HG03064 (cell line): ENCODE data around the gene SARS1.
A peak's percentile ranks its signal among the peaks of the same experiment; 100 is the strongest.

Experiments used
- ATAC-seq: cut with Tn5 transposase; IDR thresholded peaks from one replicate; pipeline ENCODE4 v1.9.1; 2021; ENCODE audit warnings: low read depth; ENCODE audit not compliant: unreplicated experiment

SARS1 gene

DNA sequence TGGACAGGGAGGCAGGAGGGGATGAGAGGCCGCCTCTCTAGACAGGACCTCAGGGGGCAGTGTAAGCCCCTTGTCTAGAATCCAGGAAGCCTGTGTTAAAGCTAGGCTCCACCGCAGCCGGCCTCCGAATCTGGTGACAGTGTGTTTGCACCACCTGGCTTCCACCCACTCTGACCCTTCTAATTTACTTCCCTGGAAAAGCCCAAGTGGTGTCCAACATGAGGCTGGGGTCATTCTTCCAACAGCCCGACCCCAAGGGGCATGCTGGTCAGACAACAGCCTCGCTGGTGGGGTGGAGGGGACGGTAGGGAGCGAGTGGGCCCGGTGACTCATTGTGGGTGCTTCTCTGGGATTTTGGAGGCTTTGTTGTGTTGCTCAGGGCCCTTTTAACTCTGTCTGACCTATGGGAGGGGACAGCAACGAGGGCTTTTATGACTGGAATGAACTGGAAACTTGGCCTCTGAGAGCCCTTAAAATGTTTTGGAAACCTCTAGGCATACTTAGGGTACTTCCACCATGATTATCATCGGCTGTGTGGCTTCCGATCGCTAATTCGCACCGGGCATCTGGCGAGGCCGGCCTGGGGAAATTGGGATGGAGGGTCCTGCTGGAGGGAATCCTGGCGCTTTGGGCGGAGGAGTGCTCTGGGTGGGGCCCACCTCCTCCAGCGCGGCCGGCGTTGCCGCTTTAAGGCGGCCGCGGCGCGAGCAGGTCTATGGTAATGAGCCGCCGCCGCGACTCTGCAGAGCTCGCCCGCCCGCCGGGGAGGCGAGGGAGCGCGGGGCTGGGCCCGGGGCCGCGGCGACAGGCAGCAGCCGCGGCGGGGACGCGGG, 35.3 kb downstream of the SARS1 start, which contains the start of gene CELSR2:
TSS of gene CELSR2 (plus strand) at position 743 of the 833 bp plus-strand sequence. CDS start 541 bp downstream, outside the sequence.
- ATAC-seq = peak; percentile 77

DNA sequence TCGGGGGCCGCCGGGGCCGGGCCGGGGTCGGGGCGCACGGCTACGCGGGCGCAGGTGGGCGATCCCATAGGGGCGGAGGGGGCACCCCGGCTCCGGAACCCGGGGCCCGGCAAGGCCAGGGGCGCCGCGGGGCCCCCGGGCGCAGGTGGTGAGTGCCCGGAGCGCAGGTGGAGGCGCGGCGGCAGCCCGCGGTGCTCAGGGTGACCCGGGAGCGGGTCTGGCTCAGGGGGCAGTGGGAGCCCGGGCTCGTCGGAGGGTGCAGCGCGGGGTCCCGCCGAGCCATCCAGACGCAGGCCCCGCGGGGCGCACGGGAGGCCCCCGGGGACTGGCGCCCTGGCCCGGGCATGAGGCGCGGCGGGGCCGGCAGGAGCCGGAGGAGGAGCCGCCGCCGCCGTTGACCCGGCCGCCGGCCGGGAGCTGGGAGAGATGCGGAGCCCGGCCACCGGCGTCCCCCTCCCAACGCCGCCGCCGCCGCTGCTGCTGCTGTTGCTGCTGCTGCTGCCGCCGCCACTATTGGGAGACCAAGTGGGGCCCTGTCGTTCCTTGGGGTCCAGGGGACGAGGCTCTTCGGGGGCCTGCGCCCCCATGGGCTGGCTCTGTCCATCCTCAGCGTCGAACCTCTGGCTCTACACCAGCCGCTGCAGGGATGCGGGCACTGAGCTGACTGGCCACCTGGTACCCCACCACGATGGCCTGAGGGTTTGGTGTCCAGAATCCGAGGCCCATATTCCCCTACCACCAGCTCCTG, 36.1 kb downstream of the SARS1 start:
- peak; percentile 32 for ATAC-seq

- no peak for ATAC-seq
These were observed 36.9 kb downstream of the SARS1 start for GRCh38 chr1:109250454-109251276.

GRCh38 chr1:109251277-109252166, 37.8 kb downstream of the SARS1 start:
- no peak for ATAC-seq

DNA sequence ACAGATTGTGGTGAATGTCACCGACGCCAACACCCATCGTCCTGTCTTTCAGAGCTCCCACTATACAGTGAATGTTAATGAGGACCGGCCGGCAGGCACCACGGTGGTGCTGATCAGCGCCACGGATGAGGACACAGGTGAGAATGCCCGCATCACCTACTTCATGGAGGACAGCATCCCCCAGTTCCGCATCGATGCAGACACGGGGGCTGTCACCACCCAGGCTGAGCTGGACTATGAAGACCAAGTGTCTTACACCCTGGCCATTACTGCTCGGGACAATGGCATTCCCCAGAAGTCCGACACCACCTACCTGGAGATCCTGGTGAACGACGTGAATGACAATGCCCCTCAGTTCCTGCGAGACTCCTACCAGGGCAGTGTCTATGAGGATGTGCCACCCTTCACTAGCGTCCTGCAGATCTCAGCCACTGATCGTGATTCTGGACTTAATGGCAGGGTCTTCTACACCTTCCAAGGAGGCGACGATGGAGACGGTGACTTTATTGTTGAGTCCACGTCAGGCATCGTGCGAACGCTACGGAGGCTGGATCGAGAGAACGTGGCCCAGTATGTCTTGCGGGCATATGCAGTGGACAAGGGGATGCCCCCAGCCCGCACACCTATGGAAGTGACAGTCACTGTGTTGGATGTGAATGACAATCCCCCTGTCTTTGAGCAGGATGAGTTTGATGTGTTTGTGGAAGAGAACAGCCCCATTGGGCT, 38.6 kb downstream of the SARS1 start:
- ATAC-seq = no peak

DNA sequence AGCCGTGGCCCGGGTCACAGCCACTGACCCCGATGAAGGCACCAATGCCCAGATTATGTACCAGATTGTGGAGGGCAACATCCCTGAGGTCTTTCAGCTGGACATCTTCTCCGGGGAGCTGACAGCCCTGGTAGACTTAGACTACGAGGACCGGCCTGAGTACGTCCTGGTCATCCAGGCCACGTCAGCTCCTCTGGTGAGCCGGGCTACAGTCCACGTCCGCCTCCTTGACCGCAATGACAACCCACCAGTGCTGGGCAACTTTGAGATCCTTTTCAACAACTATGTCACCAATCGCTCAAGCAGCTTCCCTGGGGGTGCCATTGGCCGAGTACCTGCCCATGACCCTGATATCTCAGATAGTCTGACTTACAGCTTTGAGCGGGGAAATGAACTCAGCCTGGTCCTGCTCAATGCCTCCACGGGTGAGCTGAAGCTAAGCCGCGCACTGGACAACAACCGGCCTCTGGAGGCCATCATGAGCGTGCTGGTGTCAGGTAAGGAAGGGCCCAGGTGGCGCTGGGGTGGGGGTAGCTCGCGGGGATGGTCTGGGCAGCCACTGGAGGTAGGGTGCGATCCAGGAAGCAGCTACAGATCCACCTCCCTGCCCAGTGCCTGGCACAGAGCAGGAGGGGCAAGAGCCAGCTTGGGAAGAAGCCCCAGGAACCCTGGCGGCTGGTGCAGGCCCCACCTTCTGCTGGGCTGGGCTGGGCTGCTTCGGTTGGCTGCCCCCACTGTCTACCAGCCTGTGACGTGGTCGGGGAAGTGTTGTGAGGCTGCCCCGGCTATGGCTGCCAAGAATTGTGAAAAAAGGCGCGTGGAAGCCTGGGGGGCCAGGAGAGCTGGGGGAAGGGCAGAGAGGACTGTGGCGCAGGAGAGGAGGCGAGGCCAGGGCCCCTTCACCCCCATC, 39.4 kb downstream of the SARS1 start:
- ATAC-seq = no peak

GRCh38 chr1:109253803-109254620, 40.3 kb downstream of the SARS1 start:
- ATAC-seq = no peak

DNA sequence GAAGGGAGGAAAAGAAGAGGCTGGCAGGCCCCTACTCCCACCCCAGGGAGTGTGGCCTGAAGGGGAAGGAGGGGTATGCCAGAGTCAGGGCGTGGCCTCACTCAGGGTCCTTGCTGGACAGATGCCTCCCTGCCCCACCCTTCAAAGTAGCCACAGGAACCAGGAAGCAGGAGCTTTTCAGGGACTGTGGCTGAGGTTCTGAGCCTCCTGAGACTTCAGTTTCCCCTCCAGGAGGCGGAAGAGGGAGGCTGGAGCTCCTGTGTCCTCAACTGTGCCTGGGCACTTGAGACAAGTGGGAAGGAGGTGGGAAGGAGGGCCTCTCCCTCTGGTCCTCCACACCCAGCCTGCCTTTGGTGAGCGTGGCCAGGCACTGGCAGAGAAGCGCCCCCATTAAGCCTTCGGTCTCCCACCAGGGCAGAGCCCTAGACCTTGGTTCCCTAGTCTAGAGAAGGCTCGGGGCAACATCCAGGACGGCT, 40.9 kb downstream of the SARS1 start:
- ATAC-seq = no peak

DNA sequence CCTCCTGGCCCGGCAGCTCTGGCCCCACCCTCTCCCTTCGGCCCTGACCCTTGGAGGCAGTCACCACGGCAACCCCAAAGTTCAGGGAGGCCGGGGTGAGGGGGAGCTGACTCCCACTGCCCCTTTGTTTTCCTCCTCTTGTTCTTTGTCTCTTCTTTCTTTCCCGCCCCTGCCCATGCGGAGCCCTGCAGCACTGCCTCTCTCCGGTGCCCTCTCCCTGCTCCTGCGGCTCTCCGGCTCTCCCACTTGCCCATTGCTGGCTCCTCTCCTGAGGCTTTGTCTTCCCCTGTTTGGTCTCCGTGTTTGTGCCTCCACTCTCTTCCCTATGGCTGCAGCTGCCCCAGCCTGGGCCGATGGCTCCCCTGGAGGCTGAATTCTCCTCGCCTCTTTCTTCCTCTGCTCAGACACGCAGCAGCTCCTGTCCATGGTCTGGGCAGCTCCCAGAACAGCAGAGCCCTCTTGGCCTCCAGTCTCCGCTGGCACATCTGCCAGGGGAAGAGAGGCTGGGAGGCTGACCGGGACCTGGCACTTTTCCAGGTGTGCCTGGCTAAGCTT, 41.5 kb downstream of the SARS1 start:
- ATAC-seq = no peak

DNA sequence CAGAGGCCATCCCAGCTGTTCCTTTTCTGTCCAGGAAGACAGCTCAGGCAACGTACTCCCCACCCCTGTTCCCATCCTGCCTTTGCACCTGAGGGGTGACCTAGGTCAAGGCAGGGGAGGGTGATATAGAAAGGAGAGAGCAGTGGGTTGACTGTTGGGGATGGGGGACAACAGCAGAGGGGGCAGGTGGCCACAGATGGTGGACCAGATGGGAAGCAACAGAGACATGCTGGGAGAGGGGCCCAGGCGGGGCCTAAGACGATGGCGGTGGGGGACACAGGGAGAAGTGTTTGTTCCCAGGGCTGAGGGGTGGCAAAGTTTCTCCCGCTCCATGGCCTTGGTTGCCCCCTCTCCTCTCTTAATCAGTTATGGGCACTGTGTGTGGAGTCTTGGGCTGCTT, 42.0 kb downstream of the SARS1 start:
- ATAC-seq = no peak

DNA sequence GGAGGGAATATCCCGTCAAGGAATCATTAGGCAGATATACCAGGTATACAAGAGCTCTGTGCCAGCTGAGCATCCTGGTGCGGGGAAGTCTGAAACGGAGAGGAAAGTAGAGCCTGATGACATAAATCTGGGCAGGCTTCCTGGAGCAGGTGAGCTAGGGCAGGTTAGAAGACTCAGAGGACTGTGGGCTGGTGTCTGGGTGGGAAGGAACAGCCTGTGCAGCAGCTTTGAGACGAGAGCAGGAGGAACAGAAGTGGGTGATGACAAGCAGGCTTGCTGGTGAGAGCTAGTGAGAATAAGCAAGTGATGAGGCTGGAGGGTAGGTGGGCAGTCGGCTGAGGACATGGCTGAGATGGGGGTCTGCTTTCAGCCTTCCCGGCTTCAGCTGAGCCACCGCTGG, 42.4 kb downstream of the SARS1 start:
- ATAC-seq = no peak

- no peak for ATAC-seq
These were observed 43.4 kb downstream of the SARS1 start for GRCh38 chr1:109256971-109257681.

GRCh38 chr1:109257682-109258421, 44.1 kb downstream of the SARS1 start:
- no peak for ATAC-seq

DNA sequence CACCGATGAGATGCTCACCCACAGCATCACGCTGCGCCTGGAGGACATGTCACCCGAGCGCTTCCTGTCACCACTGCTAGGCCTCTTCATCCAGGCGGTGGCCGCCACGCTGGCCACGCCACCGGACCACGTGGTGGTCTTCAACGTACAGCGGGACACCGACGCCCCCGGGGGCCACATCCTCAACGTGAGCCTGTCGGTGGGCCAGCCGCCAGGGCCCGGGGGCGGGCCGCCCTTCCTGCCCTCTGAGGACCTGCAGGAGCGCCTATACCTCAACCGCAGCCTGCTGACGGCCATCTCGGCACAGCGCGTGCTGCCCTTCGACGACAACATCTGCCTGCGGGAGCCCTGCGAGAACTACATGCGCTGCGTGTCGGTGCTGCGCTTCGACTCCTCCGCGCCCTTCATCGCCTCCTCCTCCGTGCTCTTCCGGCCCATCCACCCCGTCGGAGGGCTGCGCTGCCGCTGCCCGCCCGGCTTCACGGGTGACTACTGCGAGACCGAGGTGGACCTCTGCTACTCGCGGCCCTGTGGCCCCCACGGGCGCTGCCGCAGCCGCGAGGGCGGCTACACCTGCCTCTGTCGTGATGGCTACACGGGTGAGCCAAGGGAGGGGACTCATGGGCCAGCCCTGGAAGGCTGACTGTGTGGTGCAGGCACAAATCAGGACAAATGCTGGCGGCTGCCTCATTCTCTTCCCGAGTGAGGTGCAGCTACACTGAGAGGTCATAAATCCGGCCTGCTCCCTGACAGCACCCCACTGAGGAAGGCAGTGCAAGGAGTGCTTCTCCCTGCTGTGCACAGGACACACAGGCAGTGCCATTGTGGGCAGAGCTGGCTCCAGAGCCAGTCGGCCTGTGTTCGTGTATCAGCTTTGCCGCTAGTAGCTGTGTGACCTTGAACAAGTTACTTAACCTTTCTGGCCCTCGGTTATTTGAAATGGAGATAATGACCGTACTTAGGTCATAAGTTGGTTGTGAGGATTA, 45.1 kb downstream of the SARS1 start:
- ATAC-seq = no peak
